HL-60/S4 treated with phorbol 12-myristate 13-acetate at 8.2 ng/mL for 4 days and 3 days (cell line): ENCODE data around the gene FGF18.
"Not testable (repeated sequence)": the region's sequence is repeated elsewhere in the genome, so short reads cannot be mapped to it uniquely, and the experiment has no call there.

Experiments
- in situ Hi-C: fragments of 300-500 bp; cut with MboI; formaldehyde crosslinking; loops from 2 replicates; pipeline ENCODE4 v1.15.0; 2022; ENCODE audit warnings: low sequenced_read_pairs

The FGF18 gene

DNA sequence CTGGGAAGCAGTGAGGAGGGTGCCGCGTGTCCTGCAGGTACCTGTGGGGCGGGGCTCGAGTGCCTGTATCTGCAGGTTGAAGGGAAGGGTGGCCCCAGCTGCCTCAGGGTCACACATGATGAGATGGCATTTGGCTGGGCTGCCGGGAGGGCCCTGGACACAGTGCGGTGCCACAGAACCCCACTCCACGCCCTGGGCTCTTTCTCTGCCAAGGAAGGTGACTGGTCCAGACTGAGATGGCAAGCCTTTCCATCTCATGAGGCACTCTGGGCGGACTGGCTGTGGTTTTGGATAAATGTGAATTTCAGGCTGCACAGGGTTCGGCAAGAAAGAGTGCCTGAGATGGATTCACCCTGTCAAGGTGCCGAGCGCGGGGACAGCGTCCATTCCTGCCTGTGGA is 69.4 kb downstream of the FGF18 start:
- in situ Hi-C loops: no loop called here

DNA sequence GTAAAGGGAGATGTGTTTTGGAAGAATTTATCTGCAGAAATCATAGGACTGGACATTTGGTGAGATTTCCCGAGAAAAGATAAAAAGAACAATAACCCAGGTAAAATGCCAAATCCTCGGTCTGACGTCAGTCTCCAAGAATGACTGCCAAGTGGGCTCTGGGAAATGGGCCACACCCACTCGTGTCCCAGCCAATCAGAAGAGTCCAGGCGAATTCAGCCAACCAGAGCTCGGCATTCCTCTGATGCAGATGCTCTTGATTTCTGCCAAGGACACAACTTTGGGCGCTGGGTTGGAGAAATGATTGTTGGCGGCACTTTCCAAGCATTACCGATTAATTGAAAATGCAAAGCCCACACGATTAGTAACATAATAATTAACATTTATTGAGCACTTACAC is 73.3 kb downstream of the FGF18 start:
- in situ Hi-C loops: no loop called here

DNA sequence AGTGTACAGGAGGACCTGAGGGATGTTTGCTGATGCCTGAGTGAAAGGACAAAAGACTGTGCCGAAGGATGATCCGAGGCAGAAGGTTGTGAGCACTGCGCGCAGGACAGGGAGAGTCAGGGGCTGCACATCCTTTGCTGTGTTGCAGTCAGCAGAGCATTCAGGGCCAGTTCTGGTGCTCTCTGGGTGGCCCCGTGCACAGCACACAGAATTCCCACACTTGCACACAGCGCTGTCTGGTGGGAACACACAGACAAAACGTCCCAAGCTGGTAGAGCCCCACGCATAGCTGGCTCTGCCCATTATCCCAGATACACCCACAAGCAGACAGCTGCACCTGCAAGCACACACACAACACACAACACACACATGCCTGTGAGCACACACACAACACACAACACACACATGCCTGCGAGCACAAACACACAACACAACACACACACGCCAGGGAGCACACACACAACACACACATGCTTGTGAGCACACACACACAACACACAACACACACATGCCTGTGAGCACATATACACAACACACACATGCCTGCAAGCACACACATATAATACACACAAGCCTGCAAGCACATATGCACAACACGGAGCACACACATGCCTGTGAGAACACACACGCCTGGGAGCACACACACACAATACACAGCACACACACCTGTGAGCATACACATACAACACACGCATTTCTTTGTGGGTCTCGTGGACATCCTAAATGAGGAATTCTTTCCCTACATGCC is 74.4 kb downstream of the FGF18 start:
- in situ Hi-C loops: no loop called here

- in situ Hi-C loops: no loop called here
Measured at GRCh38 chr5:171494452-171495121, 75.1 kb downstream of the FGF18 start.

GRCh38 chr5:171495122-171495700 is 75.8 kb downstream of the FGF18 start:
- in situ Hi-C loops: no loop called here

DNA sequence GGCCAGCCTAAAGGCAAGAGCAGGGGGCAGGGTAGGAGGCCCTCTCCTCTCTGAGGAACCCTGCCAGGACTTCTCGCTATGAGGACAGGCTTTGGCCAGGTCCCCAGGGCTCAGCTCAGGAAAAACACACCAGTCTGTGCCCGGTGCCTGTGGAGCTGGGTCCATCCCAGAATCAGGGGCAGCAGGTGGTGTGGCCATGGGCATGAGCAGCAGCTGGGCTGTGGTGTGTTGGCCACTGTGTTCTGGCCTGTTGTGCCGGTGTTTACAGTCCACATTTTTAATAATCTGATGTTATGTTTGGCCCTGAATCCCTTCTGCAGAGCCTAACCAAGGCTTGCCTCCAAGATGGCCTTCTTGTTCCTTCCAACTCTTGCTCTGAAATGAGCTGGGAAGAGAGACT is 77.0 kb downstream of the FGF18 start:
- in situ Hi-C loops: no loop called here

- in situ Hi-C loops: not testable (repeated sequence)
Measured at GRCh38 chr5:171497494-171497893, 78.0 kb downstream of the FGF18 start.

DNA sequence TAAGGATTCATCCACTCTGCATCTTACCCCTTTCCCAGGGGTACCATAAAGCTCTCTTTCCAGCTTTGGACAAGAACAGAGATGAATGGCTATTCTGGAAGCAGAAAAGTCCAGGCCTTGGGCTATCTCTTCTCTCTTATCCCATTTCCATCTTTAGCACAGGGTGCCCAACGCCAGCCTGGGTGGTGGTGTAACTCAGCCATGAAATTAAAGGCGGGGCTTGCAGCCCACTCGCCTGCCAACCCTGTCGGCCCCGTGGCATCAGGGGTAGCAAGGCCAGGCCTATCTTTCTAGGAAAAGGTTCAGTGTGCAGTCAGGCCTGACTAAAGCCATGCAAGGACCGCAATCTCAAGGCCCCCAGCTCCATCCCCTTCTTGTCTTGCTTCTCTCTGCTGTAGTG is 78.7 kb downstream of the FGF18 start:
- in situ Hi-C loops: no loop called here

GRCh38 chr5:171499611-171500010 is 80.2 kb downstream of the FGF18 start:
- in situ Hi-C loops: no loop called here

DNA sequence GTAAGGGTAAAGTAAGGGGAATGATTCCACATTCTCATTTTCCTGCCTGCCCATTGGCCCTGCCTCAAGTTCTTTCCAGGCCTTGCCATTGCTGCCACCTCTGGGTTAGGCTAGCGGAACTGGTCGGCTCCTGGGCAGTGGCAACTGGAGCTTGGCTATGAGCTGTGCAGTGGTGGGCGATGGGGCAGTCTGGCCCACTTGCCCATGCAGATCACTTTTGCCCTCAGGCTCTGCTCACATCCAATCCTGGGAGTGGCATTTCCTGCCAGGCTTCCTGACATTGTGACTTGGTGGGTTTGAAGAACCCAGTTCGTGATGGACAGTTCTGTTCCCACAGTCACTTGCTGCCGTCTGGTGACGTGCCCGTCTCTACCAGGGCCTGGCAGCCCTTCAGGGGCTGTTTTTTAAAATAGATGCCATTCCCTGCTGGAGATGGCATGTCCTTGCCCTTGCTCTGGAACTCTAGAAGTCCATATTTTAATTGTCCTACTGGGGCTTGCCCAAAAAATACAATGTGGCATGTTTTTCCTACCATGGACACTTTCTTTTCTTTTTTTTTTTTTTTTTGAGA is 86.1 kb downstream of the FGF18 start:
- in situ Hi-C loops: no loop called here

GRCh38 chr5:171506951-171507350 is 87.5 kb downstream of the FGF18 start:
- in situ Hi-C loops: no loop called here
